HG02943 (cell line): ENCODE results near the gene PRSS27.

Experiments used
- ATAC-seq: cut with Tn5 transposase; IDR thresholded peaks from one replicate; pipeline ENCODE4 v1.9.1; 2021; ENCODE audit warnings: mild to moderate bottlenecking, low read depth, moderate library complexity; ENCODE audit not compliant: unreplicated experiment

Gene PRSS27

DNA sequence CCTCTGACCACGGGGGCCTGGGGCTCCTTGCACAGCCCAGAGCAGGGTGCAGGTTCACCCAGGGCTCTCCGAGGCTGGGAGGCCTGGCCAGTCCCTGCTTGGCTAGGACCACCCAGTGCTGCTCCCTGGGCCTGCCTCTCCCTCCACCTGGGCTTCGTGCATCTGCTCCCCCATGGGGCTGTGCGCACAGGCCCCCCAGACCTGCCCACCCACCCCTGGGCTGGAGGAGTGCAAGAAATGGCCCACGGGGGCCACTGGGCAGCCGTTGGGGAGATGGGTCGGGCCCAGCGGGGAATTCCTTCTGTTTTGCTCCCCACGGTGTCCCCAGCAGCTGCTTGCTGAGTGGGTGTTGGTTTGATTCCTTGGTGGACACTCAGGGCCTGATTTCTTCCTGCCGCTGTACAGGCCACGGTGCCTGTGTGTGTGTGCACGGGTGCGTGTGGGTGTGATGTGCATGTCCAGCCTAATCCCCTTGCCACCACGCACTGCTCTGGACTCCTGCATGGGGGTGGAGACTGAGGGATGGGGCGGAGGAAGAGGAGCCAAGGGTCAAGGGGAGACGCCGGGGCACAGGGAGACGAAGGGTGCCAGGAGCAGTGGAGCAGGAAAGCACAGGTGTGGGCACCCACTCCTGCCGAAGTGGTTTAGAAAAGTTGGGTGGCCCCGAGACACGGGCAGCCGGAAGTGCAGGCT lies 8.5 kb downstream of the PRSS27 start:
- ATAC-seq, result no peak

DNA sequence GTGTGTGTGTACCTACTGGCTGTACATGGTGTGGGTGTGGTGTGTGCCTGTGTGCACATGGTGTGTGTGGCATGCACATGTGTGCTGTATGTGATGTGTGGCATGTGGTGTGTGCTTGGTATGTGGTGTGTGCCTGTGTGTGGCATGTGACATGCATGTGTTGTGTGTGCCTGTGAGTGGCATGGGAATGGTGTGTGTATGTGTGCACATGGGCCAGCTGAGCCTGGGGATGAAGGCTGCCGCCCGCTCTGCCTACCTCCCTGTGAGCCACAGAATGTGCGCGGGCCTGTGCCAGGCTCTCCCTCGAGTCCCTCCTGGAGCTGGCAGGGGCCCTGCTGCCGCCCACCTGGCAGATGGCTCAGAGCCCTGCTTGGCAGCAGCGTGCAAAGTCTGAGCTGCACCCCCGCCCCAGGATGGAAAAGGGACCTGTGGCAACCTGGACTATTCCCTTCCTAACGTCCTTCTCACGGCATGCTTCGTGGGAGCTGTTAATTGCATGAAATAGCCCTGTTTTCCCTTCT lies 9.3 kb downstream of the PRSS27 start:
- ATAC-seq, result no peak

DNA sequence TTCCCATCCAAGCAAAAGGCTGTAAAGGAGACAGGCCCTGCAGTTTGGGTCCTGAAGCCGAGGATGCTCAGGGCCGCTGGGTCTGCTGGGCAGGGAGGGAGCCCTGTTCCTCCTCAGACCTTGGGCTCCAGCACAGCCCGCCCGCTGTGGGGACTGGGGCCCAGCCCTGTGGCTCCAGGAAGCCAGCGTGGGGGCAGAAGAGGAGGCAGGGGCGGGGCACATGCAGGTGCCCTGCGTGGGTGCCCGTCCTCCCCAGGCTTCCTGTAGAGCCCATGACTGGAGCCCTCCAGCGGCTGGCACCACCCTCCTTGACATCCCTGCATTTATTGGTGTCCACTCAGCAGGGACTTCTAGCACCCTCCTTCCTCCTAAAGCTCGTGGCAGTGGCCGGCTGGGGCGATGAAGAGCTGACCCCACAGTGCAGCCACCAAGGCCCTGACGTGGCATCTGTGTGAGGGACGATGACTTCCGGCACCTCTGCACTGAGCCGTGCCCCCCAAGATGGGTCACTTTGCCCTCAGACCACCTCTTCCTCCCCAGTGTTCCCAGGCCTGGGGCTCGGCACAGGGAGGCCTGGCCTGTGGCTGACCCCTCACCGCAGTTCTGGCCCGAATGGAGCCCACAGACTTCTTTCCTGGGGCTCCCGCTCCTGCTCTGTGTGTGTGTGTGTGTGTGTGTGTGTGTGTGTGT lies 9.9 kb downstream of the PRSS27 start:
- ATAC-seq, result no peak

DNA sequence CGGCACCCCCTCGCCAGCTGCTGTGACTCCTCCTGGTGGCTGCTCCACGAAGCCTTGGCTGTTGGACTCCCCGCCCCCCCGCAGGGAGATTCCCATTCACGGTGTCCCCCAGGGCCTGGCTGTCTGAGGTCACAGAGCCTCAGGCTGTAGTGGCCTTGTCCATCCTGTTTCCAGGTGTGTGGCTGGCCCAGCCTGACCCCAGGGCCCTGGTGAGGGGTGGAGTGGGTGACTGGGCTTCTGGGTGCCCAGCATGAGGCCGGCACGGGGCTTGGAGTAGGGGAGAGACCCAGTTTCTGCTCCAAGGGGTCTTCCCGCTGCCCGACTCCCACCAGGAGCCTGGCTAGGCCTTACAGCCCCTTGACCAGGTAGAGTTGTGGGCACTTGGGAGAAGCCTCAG lies 10.4 kb downstream of the PRSS27 start:
- ATAC-seq, result no peak

DNA sequence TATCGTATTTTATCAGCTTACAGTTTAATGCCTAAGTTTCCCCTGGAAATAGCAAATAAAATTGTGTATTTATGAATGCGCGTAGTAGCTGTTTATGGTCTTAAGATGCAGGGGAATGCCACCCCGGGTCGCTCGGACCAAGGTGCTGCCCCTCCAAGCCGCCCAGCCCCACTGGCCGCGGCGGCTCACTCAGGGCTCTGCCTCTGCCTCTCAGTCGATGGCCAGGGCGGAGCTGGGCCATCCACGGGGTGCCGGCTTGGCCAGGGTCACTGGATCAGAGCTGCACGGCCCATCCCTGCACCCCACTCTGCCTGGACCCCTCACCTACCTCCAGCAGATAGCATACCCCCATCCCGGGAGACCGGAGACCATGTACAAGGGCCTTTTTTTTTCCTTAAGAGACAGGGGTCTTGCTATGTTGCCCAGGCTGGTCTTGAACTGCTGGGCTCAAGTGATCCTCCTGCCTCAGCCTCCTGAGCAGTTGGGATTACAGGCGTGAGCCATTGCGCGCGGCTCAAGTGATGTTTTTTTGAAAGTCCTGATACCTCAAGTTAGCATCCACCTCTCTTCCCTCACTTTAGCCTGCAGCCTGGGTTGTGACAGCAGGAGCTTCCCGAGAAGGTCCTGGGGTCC lies 11.0 kb downstream of the PRSS27 start:
- ATAC-seq, result no peak

DNA sequence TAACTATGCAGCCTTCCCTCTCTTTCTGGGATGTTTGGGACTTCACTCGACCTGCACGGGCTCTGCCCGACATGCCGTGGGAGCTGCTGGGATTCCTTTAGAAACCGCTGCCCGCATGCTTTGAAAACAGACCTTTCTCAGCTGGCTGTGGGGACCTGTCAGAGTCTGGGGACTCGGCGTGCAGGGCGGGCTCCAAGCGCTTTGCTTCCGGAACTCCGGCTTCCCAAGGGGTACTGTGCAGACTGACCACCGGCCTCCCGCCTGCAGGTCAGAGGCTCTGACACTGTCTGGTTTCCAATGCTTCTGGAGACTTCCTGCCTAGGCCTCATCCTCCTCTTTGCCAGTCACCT lies 11.8 kb downstream of the PRSS27 start:
- ATAC-seq, result no peak

DNA sequence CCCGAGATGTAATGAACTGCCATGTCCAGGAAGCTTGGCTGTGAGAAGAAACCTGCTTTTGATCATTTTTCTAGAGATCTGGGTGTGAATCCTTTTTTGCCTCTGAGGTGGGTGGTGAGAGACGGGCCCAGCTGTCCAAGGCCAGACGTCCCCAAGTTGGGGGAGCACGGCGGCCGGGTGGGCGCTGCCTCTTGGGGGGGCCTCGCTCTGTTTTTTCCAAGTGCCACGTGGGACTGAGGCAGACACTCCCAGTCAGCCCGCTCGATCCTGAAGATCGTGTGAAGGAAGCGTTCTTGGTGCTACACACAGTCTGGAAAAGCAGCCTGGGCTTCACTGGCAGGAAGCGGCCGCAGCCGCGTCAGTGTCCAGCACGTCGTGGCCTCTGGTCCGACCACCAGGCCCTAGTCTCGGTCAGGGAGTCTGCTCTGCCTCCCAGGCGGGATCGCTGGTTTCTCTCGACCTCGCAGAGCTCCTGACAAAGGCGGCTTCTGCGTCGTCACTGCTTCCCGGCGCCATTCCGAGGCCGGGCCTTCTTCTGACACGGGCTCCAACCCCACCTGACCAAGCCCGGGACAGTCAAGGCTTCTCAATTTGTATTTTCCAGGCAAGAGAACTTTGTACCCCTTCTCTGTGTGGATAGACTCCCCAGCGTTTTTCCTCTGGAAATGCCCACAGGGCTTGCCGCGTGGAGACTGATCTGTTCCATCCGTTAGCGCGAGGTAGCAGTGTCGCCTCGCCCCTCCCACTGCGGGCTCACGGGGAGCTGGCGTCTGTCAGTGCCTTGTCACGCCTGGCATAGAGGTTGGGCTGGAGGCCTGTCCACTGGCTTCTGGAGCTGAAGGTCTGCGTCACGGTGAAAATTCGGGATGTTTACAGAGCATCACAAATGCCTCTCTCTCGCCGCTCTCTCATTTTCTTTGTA lies 12.4 kb downstream of the PRSS27 start:
- no peak for ATAC-seq

DNA sequence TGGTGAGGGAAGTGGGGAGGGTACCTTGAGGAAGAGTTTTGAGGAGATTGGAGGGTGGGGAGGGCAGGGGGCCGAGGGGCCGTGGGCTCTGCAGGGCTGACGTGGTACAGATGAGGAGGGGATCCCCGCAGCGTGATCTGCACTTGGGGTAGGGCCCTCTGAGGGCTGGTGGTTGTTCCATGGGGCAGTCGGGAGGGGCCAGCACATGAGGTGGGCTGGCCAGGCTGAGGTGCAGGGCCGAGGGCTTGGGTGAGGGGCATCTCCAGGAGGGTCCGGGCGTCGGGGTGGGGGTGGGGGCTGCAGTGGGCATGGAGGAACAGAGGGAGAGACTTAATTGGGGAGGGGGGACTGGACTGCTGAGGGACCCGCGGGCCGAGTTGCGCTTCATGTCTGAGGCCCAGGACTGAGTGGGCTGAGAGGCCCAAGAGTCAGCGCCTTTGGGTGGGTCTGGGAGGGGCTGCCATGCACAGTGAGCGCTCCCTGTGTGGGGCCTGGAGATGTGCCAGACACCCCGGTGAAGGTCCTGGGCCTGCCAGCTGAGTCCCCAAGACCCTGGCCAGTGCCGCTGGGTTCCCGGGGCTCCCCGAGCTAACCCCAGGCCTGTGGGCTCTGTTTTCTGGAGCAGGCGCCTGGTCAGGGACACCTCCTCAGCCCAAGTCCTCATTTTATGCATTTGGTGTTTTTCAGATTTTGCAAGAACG lies 13.3 kb downstream of the PRSS27 start:
- ATAC-seq, result no peak

DNA sequence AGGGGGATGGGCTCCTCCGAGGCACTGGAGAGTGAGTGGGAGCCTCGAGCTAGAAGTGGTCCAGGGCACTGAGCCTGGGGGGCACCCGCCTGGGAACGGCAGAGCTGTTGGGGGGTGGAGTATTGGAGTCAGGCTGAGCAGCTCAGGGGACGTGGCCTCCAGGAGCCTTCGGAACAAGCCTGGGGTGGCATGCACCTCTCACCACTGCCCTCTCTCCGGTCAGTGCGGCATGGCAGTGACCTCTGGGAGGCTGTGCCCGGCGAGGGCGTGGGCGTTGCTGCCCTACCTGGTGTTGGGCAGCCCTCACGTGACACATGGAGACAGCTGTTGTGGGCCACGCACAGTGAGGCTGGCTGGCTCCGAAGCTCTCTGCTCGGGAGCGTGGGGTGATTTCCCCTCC lies 13.9 kb downstream of the PRSS27 start:
- ATAC-seq, result no peak

DNA sequence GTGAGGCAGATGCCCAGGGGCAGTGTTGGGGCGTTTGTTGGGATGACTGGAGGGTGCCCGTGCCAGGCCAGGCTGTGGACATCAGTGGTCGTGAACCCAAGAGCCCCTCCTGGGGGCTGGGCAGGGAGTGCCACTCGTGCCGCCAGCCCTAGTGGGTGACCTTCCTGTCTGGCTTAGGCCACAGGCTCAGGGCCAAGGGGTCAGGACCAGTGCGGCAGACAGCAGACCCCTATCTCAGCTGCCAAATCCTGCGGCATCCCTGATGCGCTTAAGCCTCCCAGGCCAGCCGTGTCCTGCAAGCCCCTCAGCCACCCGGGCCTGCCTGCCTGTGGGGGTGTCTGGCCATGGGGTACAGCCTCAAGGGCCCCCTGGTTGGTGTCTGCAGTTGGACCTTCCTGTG lies 14.7 kb downstream of the PRSS27 start:
- no peak for ATAC-seq

DNA sequence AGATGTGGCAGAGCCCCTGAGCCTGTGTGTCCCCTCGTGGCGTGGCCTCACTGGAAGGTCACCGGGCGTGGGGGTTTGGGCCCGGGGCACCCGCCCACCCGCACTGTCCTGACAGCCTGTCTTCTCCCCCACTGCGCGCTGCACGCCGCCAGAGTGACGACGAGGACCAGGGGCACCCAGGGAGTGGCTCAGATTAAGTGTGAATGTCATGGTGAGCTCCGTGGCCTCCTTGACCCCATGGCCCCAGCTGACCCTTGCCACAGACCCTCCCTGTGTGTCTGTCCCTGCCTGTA lies 15.1 kb downstream of the PRSS27 start:
- no peak for ATAC-seq

DNA sequence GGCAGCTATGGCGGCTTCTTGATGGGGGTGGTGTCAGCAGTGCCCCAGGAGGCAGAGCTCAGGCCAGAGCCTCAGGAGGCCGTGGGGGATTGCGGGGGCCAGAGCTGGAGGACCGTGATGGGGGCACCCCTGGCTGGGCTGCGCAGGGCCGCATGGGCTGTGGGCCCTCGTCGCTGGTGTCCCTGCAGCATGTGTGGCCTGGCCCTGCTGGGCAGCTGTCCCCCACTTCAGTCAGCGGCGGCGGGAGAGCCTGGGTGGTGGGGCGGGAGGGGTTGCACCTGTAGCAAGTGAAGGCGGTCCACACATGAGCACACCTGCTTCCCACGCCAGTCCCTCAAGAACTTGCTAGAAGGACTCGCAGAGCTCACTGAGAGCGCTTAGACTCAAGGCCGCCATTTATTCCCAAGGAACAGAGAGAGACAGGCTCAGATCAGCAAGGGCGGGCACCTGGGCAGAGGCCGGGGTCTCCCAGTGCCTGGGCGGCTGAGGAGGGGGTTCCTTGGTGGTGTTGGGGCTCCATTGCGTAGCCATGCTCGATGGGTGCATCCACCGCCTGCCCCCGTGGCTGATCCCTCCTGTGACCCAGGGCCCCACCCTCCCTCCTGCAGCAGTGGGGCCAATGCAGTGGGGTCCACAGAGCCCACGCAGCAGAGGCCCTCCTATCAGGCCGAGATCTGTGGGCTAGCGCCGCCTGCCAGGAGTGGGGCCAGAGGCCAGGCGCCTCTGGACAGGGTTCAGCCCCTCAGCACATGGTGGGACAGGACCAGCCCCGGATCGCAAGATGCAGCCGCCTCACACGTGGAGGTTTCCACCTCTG lies 15.7 kb downstream of the PRSS27 start:
- no peak for ATAC-seq

DNA sequence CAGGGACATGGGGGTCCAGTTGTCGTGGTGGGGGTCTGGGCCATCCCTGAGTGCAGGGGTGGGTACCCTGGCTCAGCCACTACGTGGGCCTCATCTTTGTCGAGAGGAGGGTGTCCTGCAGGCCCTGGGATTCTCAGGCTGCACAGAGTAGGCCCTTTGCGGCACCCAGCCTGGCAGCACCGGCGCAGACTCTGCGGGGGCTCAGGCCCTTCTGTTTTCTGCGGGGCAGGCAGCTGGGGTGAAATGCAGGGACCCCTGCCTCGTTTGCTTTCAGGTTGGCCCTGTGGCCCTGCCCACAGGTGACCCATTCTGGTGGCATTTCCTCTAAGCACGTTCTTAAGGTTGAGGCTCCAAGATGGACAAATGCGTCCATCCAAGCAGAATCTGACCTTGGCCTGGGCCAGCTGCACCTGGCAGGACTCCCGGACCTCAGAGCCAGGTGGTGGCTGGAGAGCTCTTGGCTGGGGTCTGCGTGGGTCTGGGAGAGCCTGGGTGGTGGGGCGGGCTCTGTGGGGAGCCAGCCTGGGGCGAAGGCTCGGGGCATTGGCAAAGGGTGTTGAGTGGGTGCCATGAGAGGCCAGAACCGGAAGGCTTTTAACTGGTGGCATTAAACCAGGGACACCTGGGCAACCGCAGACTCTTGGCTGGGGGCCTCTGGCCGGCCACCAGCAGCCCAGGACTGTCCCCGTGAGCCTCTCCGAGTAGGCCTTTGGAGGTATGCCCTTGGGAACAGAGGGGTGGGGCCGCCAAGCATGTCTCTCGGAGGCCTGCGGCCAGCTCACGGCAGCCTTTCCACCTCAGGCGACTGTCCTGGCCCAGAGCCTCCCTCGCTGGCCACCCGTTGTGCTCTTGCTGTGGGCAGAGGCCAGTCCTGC lies 16.9 kb downstream of the PRSS27 start:
- ATAC-seq, result no peak

DNA sequence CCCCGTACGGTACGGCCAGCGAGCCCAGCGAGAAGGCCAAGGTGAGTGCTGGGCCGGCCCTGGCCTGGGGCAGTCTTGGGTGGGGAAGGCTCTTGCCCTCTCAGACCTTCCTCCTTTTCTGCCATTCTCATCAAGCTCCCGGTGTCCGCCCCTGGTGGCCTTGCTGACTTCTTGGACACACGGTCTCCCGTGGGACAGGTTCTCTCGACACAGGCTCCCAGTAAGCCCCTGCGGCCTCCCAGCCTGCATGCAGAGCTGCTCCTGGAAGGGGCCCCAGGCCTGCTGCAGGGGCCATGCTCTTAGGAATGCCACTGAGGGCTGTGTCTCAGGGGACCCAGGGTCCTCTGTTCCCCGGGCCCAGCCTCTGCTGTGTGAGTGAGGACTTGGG lies 17.6 kb downstream of the PRSS27 start:
- no peak for ATAC-seq

DNA sequence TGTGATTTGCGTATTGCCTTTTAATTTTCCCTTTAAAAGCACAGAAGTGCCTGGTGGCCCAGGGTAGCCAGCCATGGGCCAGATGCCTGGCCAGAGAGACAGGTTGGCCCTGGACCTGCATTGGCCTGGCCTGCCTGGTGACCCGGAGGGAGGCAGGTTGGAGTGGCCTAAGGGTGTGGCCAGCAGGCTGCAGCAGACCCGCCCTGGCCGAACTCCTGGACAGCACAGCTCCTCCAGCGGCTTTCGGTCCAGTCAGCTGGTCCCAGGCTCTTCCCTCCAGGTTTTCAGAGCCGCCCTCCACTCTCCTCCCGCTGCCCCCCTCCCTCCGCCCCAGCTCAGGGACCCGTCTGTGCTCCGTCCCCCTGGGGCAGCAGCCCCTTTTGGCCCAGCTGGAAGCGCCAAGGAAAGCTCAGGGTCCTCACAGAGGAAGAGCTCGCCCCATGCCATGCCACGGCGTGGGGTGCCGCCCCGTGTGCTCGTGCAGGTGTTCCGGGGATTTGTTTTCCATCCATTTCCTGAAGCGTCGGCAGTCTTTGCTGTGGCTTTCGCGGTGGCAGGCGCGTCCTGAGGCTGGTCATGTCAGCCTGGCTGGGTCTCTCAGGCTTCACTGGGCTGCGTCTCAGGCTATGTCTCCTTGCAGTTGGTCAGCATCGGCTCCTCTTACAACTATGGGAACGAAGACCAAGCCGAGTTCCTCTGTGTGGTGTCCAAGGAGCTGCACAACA lies 18.1 kb downstream of the PRSS27 start:
- ATAC-seq, result no peak

DNA sequence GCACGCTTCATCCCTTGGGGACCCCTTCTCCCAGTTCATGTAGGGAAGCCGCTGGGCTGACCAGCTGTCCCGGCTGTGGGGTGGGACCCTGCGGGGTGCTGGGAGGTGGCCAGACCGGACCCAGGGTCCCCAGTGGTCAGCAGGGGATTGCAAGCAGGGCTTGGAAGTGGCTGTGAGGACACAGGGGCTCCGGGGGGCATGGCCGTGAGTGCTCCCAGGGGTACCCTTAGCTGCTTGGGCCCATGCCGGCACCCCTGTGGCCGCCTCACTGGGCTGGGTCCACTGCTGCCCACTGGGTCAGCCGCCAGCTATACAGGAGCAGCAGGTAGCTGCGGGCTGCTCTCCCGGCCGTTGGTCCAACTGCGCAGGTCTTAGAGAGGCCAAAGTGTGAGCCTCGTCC lies 18.8 kb downstream of the PRSS27 start:
- no peak for ATAC-seq

DNA sequence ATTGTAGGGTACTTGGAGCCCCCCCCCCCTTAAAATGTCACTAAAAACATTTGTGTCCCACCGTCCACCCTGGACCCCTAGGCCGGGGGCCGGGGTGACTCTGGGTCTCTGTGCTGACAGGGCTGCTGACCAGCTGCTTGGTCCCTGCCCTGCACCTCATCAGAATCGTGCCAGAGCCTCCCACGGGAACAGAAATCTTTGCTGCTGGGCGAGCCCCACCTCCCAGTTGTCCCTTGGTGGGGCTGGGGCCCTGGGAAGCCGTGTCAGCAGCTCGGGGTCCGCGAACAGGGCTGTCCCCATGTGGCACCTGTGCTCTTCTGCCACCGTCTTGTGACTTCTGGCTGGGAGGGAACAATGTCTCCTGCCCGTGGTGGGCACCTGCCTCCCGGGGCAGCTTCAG lies 19.2 kb downstream of the PRSS27 start:
- no peak for ATAC-seq
